MM.1S (cell line): ENCODE results near the gene STK10.

ENCODE experiments used
- CTCF ChIP-seq: fragments of 300-600 bp; sonication (generic); IDR thresholded peaks from 2 replicates; pipeline ENCODE4 v1.5.1; 2016; ENCODE audit warnings: antibody characterized with exemption, low read length, mixed read lengths
- EZH2phosphoT487 ChIP-seq: fragments of 300-600 bp; sonication (generic); IDR thresholded peaks from 2 replicates; pipeline ENCODE4 v1.6.1; 2018; ENCODE audit warnings: antibody characterized with exemption, low read length

- TF ChIP-seq CTCF (no peak), EZH2phosphoT487 (no peak)
These were observed 28.3 kb upstream of the STK10 start for GRCh38 chr5:172216345-172216744.
